ENCODE results near the gene GRK5.

Gene GRK5

GRCh38 chr10:119473771-119474170 lies 266.4 kb downstream of the GRK5 start:
- peaks cover 15% of the 10 kb centered on the region; the same call in 1 of the 2 replicates for H3K27me3 ChIP-seq (ENCODE audit: low read depth, low read length)

DNA sequence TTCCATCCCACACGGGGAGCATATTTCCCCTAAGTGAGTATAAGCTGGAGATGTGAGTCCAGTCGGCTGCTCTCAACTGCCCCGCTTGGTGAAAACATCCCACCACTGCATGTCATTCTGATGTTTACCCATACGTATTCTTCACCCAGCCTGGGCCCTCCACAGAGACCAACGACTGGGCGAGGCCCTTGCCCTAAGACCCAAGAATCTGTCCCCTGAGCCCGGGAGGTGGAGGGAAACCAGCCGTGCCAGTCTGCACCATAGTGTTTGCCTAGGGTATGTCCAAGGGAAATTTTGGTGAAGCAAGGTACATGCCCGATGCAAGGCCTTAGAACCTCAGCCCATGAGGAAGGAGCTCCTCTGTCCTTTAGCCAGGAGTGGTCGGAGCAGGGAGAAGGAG lies 267.2 kb downstream of the GRK5 start:
- TF ChIP-seq EZH2phosphoT487 (IDR thresholded peaks at IDR 0.05; ENCODE audit: low read depth) (no peak), CTCF (IDR thresholded peaks at IDR 0.05; ENCODE audit: low read depth, low read length) (no peak)
- Histone ChIP-seq H3K27me3 (ENCODE audit: low read depth, low read length) (peaks cover 18% of the 10 kb centered on the region; the same call in 1 of the 2 replicates), H3K9me3 (ENCODE audit: insufficient read depth, low read length) (no peaks in the 10 kb centered on the region), H3K79me2 (ENCODE audit: low read length) (no peaks in the 10 kb centered on the region), H2AFZ (ENCODE audit: low read depth, low read length) (no peak overlapping the region), H3K4me3 (ENCODE audit: low read length) (no peak overlapping the region), H3K36me3 (replicated peaks; ENCODE audit: low read depth, low read length) (no peaks in the 10 kb centered on the region), H3K4me1 (ENCODE audit: low read length) (peaks cover 31% of the 10 kb centered on the region), H3K27ac (ENCODE audit: low read length) (no peak overlapping the region), H3K4me2 (ENCODE audit: low read length) (no peak overlapping the region), H4K20me1 (ENCODE audit: insufficient read depth, low read length) (no peaks in the 10 kb centered on the region), H3K9ac (ENCODE audit: low read length) (no peak overlapping the region)

More at GRCh38 chr10:119473771-119474170, 266.4 kb downstream of the GRK5 start:
- H3K9me3 ChIP-seq (ENCODE audit: insufficient read depth, low read length), result no peaks in the 10 kb centered on the region
- no peak overlapping the region for H3K4me2 ChIP-seq (ENCODE audit: low read length)
- no peak overlapping the region for H3K4me3 ChIP-seq (ENCODE audit: low read length)
- no peak overlapping the region for H3K9ac ChIP-seq (ENCODE audit: low read length)
- H2AFZ ChIP-seq (ENCODE audit: low read depth, low read length), result no peak overlapping the region
- TF ChIP-seq EZH2phosphoT487 (IDR thresholded peaks at IDR 0.05; ENCODE audit: low read depth) (no peak), CTCF (IDR thresholded peaks at IDR 0.05; ENCODE audit: low read depth, low read length) (no peak)
- no peaks in the 10 kb centered on the region for H4K20me1 ChIP-seq (ENCODE audit: insufficient read depth, low read length)
- no peaks in the 10 kb centered on the region for H3K36me3 ChIP-seq (replicated peaks; ENCODE audit: low read depth, low read length)
- H3K27ac ChIP-seq (ENCODE audit: low read length), result no peak overlapping the region
- H3K79me2 ChIP-seq (ENCODE audit: low read length), result no peaks in the 10 kb centered on the region
- peaks cover 23% of the 10 kb centered on the region for H3K4me1 ChIP-seq (ENCODE audit: low read length)

DNA sequence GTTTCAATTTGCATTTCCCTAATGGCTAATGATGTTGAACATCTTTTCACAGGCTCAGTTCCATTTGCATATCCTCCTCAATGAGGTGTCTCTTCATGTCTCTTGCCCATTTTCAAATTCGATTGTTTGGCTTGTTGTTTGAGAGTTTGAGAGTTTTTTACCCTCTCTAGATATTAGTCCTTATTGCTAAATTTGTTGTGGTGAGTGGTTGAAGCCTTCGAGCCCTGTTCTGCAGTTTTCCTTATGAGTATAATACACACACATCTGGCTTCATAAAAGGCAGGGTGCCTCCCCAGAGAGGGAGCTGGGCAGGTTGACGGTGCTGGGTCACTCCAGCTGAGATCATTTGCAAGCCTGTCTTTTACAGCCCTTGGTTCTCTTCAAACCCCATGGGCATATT lies 270.1 kb downstream of the GRK5 start:
- Histone ChIP-seq H2AFZ (ENCODE audit: low read depth, low read length) (no peak overlapping the region), H3K27me3 (ENCODE audit: low read depth, low read length) (peaks cover 16% of the 10 kb centered on the region; the same call in 1 of the 2 replicates), H3K4me1 (ENCODE audit: low read length) (peaks cover 27% of the 10 kb centered on the region), H3K36me3 (replicated peaks; ENCODE audit: low read depth, low read length) (no peaks in the 10 kb centered on the region), H3K9ac (ENCODE audit: low read length) (no peak overlapping the region), H3K27ac (ENCODE audit: low read length) (no peak overlapping the region), H3K9me3 (ENCODE audit: insufficient read depth, low read length) (no peaks in the 10 kb centered on the region), H3K79me2 (ENCODE audit: low read length) (no peaks in the 10 kb centered on the region), H4K20me1 (ENCODE audit: insufficient read depth, low read length) (no peaks in the 10 kb centered on the region), H3K4me2 (ENCODE audit: low read length) (peak overlapping the region; percentile 67), H3K4me3 (ENCODE audit: low read length) (peak overlapping the region; percentile 49; the same call in 1 of the 2 replicates)
- no peak for TF ChIP-seq CTCF (IDR thresholded peaks at IDR 0.05; ENCODE audit: low read depth, low read length)
- no peak for TF ChIP-seq EZH2phosphoT487 (IDR thresholded peaks at IDR 0.05; ENCODE audit: low read depth)

GRCh38 chr10:119478111-119478802 lies 270.9 kb downstream of the GRK5 start:
- H3K27ac ChIP-seq (ENCODE audit: low read length), result 0 out of 2 replicates have a peak overlapping the region, but pooled peaks have one; percentile 5
- no peaks in the 10 kb centered on the region for H3K9me3 ChIP-seq (ENCODE audit: insufficient read depth, low read length)
- H3K79me2 ChIP-seq (ENCODE audit: low read length), result no peaks in the 10 kb centered on the region
- H3K27me3 ChIP-seq (ENCODE audit: low read depth, low read length), result peaks cover 16% of the 10 kb centered on the region; the same call in 1 of the 2 replicates
- H3K4me2 ChIP-seq (ENCODE audit: low read length), result peak overlapping the region; percentile 67
- peaks cover 27% of the 10 kb centered on the region for H3K4me1 ChIP-seq (ENCODE audit: low read length)
- no peak overlapping the region for H3K9ac ChIP-seq (ENCODE audit: low read length)
- H4K20me1 ChIP-seq (ENCODE audit: insufficient read depth, low read length), result no peaks in the 10 kb centered on the region
- peak overlapping the region; percentile 49 for H3K4me3 ChIP-seq (ENCODE audit: low read length)
- no peak overlapping the region for H2AFZ ChIP-seq (ENCODE audit: low read depth, low read length)
- no peaks in the 10 kb centered on the region for H3K36me3 ChIP-seq (replicated peaks; ENCODE audit: low read depth, low read length)
- no peak for TF ChIP-seq CTCF (IDR thresholded peaks at IDR 0.05; ENCODE audit: low read depth, low read length)
- no peak for TF ChIP-seq EZH2phosphoT487 (IDR thresholded peaks at IDR 0.05; ENCODE audit: low read depth)

Data from OCI-LY3 (cell line).